ENCODE data around the gene OSMR. TPM values are rescaled to one million over a fixed set of nuclear protein-coding genes. Genes with fewer than 3 reads are reported as not detected.

OSMR gene
- total RNA-seq, 4 donors from 2014 or later, result 32.5 to 52.6 (median 42.6) TPM

DNA sequence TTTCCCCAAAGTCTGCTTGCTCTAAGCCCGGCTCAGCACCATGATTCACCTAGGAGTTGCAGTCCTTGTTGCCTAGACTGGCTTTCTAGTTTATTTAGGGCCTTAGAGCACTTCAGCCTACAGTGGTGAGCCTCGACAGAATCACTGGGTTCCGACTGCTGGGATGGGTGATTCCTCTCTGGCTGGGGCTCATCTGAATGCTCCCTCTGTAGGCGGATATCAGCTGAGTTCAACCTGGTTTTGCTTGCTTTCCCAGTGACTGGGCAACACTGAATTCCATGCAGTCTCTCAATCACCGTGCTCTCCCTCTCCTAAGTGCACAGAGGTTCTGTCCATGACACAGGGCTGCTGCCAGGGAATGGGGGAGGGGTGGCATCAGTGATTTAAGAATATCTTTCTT lies 54.1 kb downstream of the OSMR start:
- 72 to 89% methylated on average over 2 to 3 of the region's 5 CpGs for WGBS, 2 donors (ENCODE audit: low coverage in 1 of 2)
- Histone ChIP-seq H3K27me3 (no peaks in the 10 kb centered on the region), H3K9me3 (peaks cover 0 to 22% (median 0%) of the 10 kb centered on the region in 3 donors), H3K4me3 (no peak overlapping the region), H3K27ac (no peak overlapping the region), H3K4me1 (no peaks in the 10 kb centered on the region), H3K36me3 (peaks cover 0 to 60% of the 10 kb centered on the region in 2 donors)
- ATAC-seq, result no peak
- TF ChIP-seq CTCF (IDR thresholded peaks at IDR 0.05) (no peak), POLR2AphosphoS5 (IDR thresholded peaks at IDR 0.05) (no peak), POLR2A (IDR thresholded peaks at IDR 0.05) (no peak), EP300 (IDR thresholded peaks at IDR 0.05) (no peak)

- TF ChIP-seq CTCF (IDR thresholded peaks at IDR 0.05) (no peak), EP300 (IDR thresholded peaks at IDR 0.05) (no peak), POLR2AphosphoS5 (IDR thresholded peaks at IDR 0.05) (no peak), POLR2A (IDR thresholded peaks at IDR 0.05) (no peak)
- H3K27ac ChIP-seq, result no peak overlapping the region
Observed at GRCh38 chr5:38905516-38905915, 59.7 kb downstream of the OSMR start.

DNA sequence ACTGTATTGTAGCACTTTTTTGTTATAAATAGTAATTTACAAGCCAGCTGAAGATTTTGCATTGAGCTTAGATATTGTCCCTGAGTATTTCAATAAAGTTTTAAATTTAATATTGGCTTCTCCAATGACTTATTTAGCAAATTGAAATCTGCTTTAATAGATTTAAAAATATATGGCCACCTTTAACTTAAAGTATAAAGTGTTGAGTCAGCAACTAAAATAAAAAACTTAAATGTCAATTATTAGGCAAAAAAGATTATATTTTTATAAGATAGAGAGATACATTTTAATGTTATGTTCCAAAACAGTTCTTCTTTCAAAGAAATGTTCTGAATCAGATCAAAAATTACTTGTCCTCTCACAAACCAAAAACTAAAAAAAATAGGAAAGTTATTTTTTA lies 60.7 kb downstream of the OSMR start:
- Histone ChIP-seq H3K9me3 (peaks cover 0 to 9% (median 0%) of the 10 kb centered on the region in 3 donors), H3K36me3 (peaks cover 0 to 73% of the 10 kb centered on the region in 2 donors), H3K27ac (no peak overlapping the region), H3K4me3 (no peak overlapping the region), H3K27me3 (no peaks in the 10 kb centered on the region), H3K4me1 (no peaks in the 10 kb centered on the region)
- no peak for ATAC-seq
- no peak for TF ChIP-seq EP300 (IDR thresholded peaks at IDR 0.05)
- no peak for TF ChIP-seq CTCF (IDR thresholded peaks at IDR 0.05)
- TF ChIP-seq POLR2AphosphoS5 (IDR thresholded peaks at IDR 0.05), result no peak
- TF ChIP-seq POLR2A (IDR thresholded peaks at IDR 0.05), result no peak

More at GRCh38 chr5:38905516-38905915, 59.7 kb downstream of the OSMR start:
- H3K27me3 ChIP-seq, result no peaks in the 10 kb centered on the region
- no peaks in the 10 kb centered on the region for H3K4me1 ChIP-seq
- peaks cover 0 to 83% of the 10 kb centered on the region in 2 donors for H3K36me3 ChIP-seq
- no peak overlapping the region for H3K4me3 ChIP-seq
- ATAC-seq, result no peak
- peaks cover 0 to 9% (median 0%) of the 10 kb centered on the region in 3 donors for H3K9me3 ChIP-seq
- 87% methylated on average over 4 of the region's 4 CpGs; no CpG with 5 or more reads in 1 of the 2 donors for WGBS, 2 donors (ENCODE audit: low coverage in 1 of 2)

DNA sequence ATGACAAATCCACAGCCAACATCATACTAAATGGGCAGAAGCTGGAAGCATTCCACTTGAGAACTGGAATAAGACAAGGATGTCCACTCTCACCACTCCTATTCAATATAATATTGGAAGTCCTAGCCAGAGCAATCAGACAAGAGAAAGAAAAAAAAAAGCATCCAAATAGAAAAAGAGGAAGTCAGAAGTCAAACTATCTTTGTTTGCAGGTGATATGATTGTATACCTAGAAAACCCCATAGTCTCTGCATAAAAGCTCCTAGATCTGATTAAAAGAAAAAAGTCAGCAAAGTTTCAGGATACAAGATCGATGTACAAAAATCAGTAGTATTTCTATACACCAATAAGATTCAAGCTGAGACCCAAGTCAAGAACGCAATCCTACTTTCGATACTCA lies 66.1 kb downstream of the OSMR start:
- no peaks in the 10 kb centered on the region for H3K27me3 ChIP-seq
- H3K27ac ChIP-seq, result no peak overlapping the region
- WGBS, 2 donors (ENCODE audit: low coverage in 1 of 2), result 96 to 100% methylated on average over 3 of the region's 3 CpGs
- no peaks in the 10 kb centered on the region for H3K4me1 ChIP-seq
- no peaks in the 10 kb centered on the region for H3K9me3 ChIP-seq
- ATAC-seq, result no peak
- TF ChIP-seq CTCF (IDR thresholded peaks at IDR 0.05) (no peak), EP300 (IDR thresholded peaks at IDR 0.05) (no peak), POLR2AphosphoS5 (IDR thresholded peaks at IDR 0.05) (no peak), POLR2A (IDR thresholded peaks at IDR 0.05) (no peak)
- H3K36me3 ChIP-seq, result peaks cover 0 to 30% of the 10 kb centered on the region in 2 donors
- no peak overlapping the region for H3K4me3 ChIP-seq

DNA sequence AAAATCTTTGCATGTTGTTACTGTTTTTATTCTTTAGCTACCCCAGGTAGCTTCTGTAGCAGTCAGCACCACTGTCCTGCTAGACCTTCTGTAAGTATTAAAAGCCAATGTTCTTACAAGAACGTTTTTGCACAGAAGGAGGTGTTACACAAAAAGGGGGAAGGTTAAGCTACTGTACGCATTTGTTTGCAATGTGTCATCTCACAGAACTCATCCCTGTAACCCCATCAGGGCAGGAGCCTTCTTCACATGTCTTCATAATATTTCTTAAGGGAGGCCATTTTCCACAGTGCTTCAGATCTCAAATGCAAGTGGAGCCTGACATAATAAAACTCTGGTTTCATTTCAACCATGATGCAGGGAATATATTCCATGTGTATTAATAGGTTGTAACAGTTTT lies 67.9 kb downstream of the OSMR start:
- no peaks in the 10 kb centered on the region for H3K4me1 ChIP-seq
- peaks cover 0 to 30% of the 10 kb centered on the region in 2 donors for H3K36me3 ChIP-seq
- no peak overlapping the region for H3K27ac ChIP-seq
- no peak for ATAC-seq
- 58 to 65% methylated on average over 2 of the region's 2 CpGs for WGBS, 2 donors (ENCODE audit: low coverage in 1 of 2)
- no peak for TF ChIP-seq POLR2A (IDR thresholded peaks at IDR 0.05)
- TF ChIP-seq EP300 (IDR thresholded peaks at IDR 0.05), result no peak
- TF ChIP-seq POLR2AphosphoS5 (IDR thresholded peaks at IDR 0.05), result no peak
- TF ChIP-seq CTCF (IDR thresholded peaks at IDR 0.05), result no peak
- no peaks in the 10 kb centered on the region for H3K27me3 ChIP-seq
- H3K4me3 ChIP-seq, result no peak overlapping the region
- H3K9me3 ChIP-seq, result no peaks in the 10 kb centered on the region

Data from gastroesophageal sphincter (tissue), 4 donors.